HCT116 (cell line): Measurements from ENCODE around the gene ZDBF2.

ENCODE experiments used
- CTCF ChIP-seq, 3 experiments: fragments of 200-600 bp in 1 of 3; sonication (generic) in 1 of 3; IDR thresholded peaks in 2 of 3; conservative IDR thresholded peaks in 1 of 3; 2 replicates each; pipeline ENCODE4 v1.5.1; 2012 to 2017; ENCODE audit warnings: low read depth in 2 of 3, low read length in 2 of 3, antibody characterized with exemption in 1 of 3, borderline replicate concordance in 1 of 3, control low read depth in 1 of 3, mild to moderate bottlenecking in 1 of 3, mixed read lengths in 1 of 3, mixed run types in 1 of 3, moderate library complexity in 1 of 3; ENCODE audit not compliant: insufficient read depth in 1 of 3
- EZH2 ChIP-seq: fragments of 200-600 bp; sonication (generic); IDR thresholded peaks from 2 replicates; pipeline ENCODE4 v1.6.1; 2017; ENCODE audit warnings: antibody characterized with exemption, mixed run types
- EZH2phosphoT487 ChIP-seq: fragments of 200-600 bp; IDR thresholded peaks from 2 replicates; pipeline ENCODE4 v1.6.1; 2018; ENCODE audit warnings: antibody characterized with exemption, borderline replicate concordance
- FOSL1 ChIP-seq: IDR thresholded peaks from 2 replicates; pipeline ENCODE4 v1.6.1; 2012; ENCODE audit warnings: low read depth
- JUND ChIP-seq: IDR thresholded peaks from 2 replicates; pipeline ENCODE4 v1.6.1; 2012
- POLR2A ChIP-seq: IDR thresholded peaks from 2 replicates; pipeline ENCODE4 v1.7.0; 2011; ENCODE audit warnings: borderline replicate concordance; ENCODE audit not compliant: insufficient read depth, insufficient read length; ENCODE audit errors: extremely low read depth
- POLR2AphosphoS5 ChIP-seq: IDR thresholded peaks from 2 replicates; pipeline ENCODE4 v1.6.1; 2011; ENCODE audit warnings: mild to moderate bottlenecking, low read depth, low read length, moderate library complexity
- RAD21 ChIP-seq: IDR thresholded peaks from 2 replicates; pipeline ENCODE4 v1.6.1; 2012; ENCODE audit warnings: low read depth, mild to moderate bottlenecking
- REST ChIP-seq: IDR thresholded peaks from 2 replicates; pipeline ENCODE4 v1.6.1; 2012; ENCODE audit warnings: low read depth
- SRF ChIP-seq: IDR thresholded peaks from 2 replicates; pipeline ENCODE4 v1.6.1; 2012; ENCODE audit warnings: low read depth
- YY1 ChIP-seq: IDR thresholded peaks from 2 replicates; pipeline ENCODE4 v1.6.1; 2011; ENCODE audit warnings: low read length, low read depth, moderate library complexity, mild to moderate bottlenecking; ENCODE audit not compliant: insufficient replicate concordance; ENCODE audit errors: extremely low read depth
- ZNF274 ChIP-seq: fragments of 200-500 bp; sonication (Bioruptor generic); IDR thresholded peaks from 2 replicates; pipeline ENCODE4 v1.6.1; 2014; ENCODE audit warnings: mild to moderate bottlenecking, low read depth, low read length, inconsistent platforms

GRCh38 chr2:206240327-206240726, 34.1 kb upstream of the ZDBF2 start:
- TF ChIP-seq CTCF (IDR thresholded peaks at IDR 0.05 in 2 of 3, conservative IDR thresholded peaks at IDR 0.05 in 1 of 3; ENCODE audit: borderline replicate concordance in 1 of 3, insufficient read depth in 1 of 3, low read depth in 2 of 3, low read length in 2 of 3), result no peak
- TF ChIP-seq REST, result no peak
- no peak for TF ChIP-seq JUND
- TF ChIP-seq YY1, result no peak
- TF ChIP-seq SRF, result no peak
- TF ChIP-seq RAD21, result no peak
- no peak for TF ChIP-seq POLR2A
- TF ChIP-seq POLR2AphosphoS5, result no peak
- no peak for TF ChIP-seq EZH2
- TF ChIP-seq EZH2phosphoT487, result no peak
- TF ChIP-seq FOSL1, result no peak
- TF ChIP-seq ZNF274, result no peak
